Osteoblast (primary cell): Measurements from ENCODE around the gene DHRSX. TPM values are rescaled to one million over a fixed set of nuclear protein-coding genes. Genes with fewer than 3 reads are reported as not detected.

ENCODE experiments used
- DNase-seq: peaks from one replicate; pipeline ENCODE4 v3.0.0; 2011; ENCODE audit warnings: low spot score, mixed read lengths; ENCODE audit not compliant: insufficient read length; ENCODE audit errors: missing footprints
- H2AFZ ChIP-seq: 2 replicates; pipeline ENCODE4 v1.6.0; 2011; ENCODE audit warnings: mild to moderate bottlenecking, low read length
- H3K27ac ChIP-seq: 2 replicates; pipeline ENCODE4 v1.5.1; 2011; ENCODE audit warnings: mild to moderate bottlenecking, low read depth, low read length, moderate library complexity
- H3K27me3 ChIP-seq: 2 replicates; pipeline ENCODE4 v1.6.0; 2012; ENCODE audit warnings: mild to moderate bottlenecking, control low read depth, inconsistent platforms, low read length, moderate library complexity; ENCODE audit not compliant: insufficient read depth
- H3K36me3 ChIP-seq: 2 replicates; pipeline ENCODE4 v1.5.1; 2011; ENCODE audit warnings: mild to moderate bottlenecking, low read length, control low read depth, moderate library complexity; ENCODE audit not compliant: insufficient read depth
- H3K4me1 ChIP-seq: 2 replicates; pipeline ENCODE4 v1.5.1; 2011; ENCODE audit warnings: mild to moderate bottlenecking, low read length, control low read depth, moderate library complexity; ENCODE audit not compliant: insufficient read depth
- H3K4me2 ChIP-seq: 2 replicates; pipeline ENCODE4 v1.6.0; 2011; ENCODE audit warnings: mild to moderate bottlenecking, low read length; ENCODE audit not compliant: insufficient read depth
- H3K4me3 ChIP-seq: fragments of 200-600 bp; sonication (generic); 3 replicates; pipeline ENCODE4 v1.5.1; 2012; ENCODE audit warnings: mild to moderate bottlenecking, low read length, inconsistent platforms; ENCODE audit not compliant: insufficient read depth
- H3K79me2 ChIP-seq: 2 replicates; pipeline ENCODE4 v1.6.0; 2012; ENCODE audit warnings: mild to moderate bottlenecking, low read length, control low read depth, inconsistent platforms; ENCODE audit not compliant: insufficient read depth
- H3K9me3 ChIP-seq: 2 replicates; pipeline ENCODE4 v1.5.1; 2011; ENCODE audit warnings: low read depth, low read length, control low read depth
- H4K20me1 ChIP-seq: 2 replicates; pipeline ENCODE4 v1.6.0; 2012; ENCODE audit warnings: mild to moderate bottlenecking, low read length, control low read depth; ENCODE audit not compliant: insufficient read depth
- total RNA-seq: library from RNA; depleted of rRNA; stranded (reverse); fragments of >200 nt; gene quantifications from 2 replicates; pipeline ENCODE4 v1.2.3, GENCODE V29; 2012
- TF ChIP-seq, protein P1 (sequence below): IDR thresholded peaks from 2 replicates; pipeline ENCODE4 v1.5.1; 2011; ENCODE audit warnings: mild to moderate bottlenecking, low read depth, low read length, moderate library complexity; ENCODE audit errors: extremely low read depth

Gene DHRSX
- total RNA-seq, 1 donor: 37.6 TPM

DNA sequence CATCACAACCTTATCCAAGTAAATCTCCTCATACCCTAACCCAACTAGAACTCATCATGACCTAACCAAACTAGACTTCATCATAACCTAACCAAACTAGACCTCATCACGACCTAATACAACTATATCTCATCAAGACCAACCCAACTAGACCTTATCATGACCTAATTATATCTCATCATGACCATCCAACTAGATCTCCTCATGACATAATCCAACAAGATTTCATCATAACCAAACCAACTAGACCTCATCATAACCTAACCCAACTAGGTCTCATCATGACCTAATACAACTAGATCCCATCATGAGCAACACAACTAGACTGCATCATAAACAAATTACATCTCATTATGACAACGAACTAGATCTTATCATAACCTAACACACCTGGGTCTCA lies 86.4 kb downstream of the DHRSX start:
- H4K20me1 ChIP-seq: peaks cover 30% of the 10 kb centered on the region
- H3K27ac ChIP-seq: no peak overlapping the region
- no peaks in the 10 kb centered on the region for H3K4me1 ChIP-seq
- TF ChIP-seq, protein P1, sequence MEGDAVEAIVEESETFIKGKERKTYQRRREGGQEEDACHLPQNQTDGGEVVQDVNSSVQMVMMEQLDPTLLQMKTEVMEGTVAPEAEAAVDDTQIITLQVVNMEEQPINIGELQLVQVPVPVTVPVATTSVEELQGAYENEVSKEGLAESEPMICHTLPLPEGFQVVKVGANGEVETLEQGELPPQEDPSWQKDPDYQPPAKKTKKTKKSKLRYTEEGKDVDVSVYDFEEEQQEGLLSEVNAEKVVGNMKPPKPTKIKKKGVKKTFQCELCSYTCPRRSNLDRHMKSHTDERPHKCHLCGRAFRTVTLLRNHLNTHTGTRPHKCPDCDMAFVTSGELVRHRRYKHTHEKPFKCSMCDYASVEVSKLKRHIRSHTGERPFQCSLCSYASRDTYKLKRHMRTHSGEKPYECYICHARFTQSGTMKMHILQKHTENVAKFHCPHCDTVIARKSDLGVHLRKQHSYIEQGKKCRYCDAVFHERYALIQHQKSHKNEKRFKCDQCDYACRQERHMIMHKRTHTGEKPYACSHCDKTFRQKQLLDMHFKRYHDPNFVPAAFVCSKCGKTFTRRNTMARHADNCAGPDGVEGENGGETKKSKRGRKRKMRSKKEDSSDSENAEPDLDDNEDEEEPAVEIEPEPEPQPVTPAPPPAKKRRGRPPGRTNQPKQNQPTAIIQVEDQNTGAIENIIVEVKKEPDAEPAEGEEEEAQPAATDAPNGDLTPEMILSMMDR: no peak
- no peak overlapping the region for H3K4me2 ChIP-seq
- DNase-seq: no peak
- no peaks in the 10 kb centered on the region for H3K36me3 ChIP-seq
- no peak overlapping the region for H2AFZ ChIP-seq
- peaks cover 23% of the 10 kb centered on the region for H3K79me2 ChIP-seq
- no peaks in the 10 kb centered on the region for H3K27me3 ChIP-seq
- H3K4me3 ChIP-seq: no peak overlapping the region
- H3K9me3 ChIP-seq: no peaks in the 10 kb centered on the region

DNA sequence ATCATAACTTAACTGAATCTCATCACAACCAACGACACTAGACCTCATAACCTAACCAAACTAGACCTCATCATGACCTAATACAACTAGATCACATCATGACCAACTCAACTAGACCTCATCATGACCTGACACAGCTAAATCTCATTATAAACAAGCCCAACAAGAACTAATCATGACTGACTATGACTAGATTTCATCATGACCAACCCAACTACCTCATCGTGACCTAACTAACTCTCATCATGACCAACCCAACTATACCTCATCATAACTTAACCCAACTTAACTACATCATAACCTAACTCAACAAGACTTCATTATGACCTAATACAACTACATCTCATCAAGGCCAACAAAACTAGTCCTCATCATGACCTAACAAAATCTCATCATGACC lies 86.8 kb downstream of the DHRSX start:
- Histone ChIP-seq H3K4me3 (no peak overlapping the region), H3K79me2 (peaks cover 23% of the 10 kb centered on the region), H3K4me1 (no peaks in the 10 kb centered on the region), H3K36me3 (no peaks in the 10 kb centered on the region), H3K9me3 (no peaks in the 10 kb centered on the region), H3K27ac (no peak overlapping the region), H3K27me3 (no peaks in the 10 kb centered on the region), H2AFZ (no peak overlapping the region), H3K4me2 (no peak overlapping the region), H4K20me1 (peaks cover 30% of the 10 kb centered on the region)
- no peak for DNase-seq
- TF ChIP-seq, protein P1: no peak

DNA sequence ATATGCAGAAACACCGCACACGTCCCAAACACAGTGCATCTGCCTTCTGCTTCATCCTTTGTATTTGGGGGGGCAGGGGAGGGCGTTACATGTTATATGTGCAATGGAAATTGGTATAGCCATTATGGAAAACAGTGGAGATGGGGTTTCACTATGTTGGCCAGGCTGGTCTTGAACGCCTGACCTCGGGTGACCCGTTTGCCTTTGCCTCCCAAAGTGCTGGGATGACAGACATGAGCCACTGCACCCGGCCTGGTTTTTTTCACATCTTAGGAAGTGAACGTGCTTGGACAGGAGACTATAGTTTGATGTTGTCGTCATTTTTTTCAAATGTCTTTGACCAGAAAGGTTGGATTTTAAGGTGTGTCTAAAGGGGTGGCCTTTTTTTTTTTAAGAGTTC lies 88.6 kb downstream of the DHRSX start:
- H3K36me3 ChIP-seq: peaks cover 7% of the 10 kb centered on the region
- H3K27ac ChIP-seq: no peak overlapping the region
- DNase-seq: no peak
- H4K20me1 ChIP-seq: peaks cover 22% of the 10 kb centered on the region
- no peaks in the 10 kb centered on the region for H3K4me1 ChIP-seq
- TF ChIP-seq, protein P1: no peak
- H3K9me3 ChIP-seq: no peaks in the 10 kb centered on the region
- no peak overlapping the region for H2AFZ ChIP-seq
- peaks cover 15% of the 10 kb centered on the region for H3K79me2 ChIP-seq
- no peak overlapping the region for H3K4me2 ChIP-seq
- no peaks in the 10 kb centered on the region for H3K27me3 ChIP-seq
- H3K4me3 ChIP-seq: no peak overlapping the region

DNA sequence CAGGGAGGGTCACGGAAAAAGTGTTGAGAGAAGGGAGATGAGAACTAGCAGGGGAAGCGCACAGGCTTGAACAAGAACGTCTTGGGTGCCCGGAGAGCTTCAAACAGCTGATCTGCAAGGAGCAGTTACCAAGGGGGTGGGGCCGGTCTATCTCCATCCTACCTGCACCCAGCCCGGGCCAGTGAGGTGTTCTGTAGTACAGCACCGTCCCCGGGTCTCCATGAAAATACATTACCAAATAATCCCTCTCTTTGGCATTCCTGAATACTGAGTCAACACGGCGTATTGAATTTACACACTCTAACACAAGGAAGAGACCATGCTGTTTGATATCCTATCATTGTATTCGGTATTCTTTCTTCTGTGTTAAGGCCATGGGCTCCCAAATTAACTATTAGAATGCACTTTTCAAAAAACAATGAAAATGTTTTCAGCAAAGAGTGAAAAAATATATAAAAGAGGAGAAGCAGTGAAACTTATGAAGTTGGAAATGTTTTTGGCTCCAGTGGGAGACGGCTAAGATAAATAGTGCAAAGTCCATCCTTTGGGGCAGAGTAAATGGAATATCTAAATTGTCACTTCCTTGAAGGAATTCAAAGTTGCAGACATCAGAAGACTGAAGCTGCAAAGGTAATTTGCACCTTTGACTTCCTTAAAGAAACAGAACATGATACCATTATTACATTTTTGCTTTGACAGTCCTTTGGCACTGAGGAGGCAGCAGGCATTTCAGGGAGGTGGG lies 90.3 kb downstream of the DHRSX start:
- peaks cover 7% of the 10 kb centered on the region for H3K79me2 ChIP-seq
- H3K27ac ChIP-seq: no peak overlapping the region
- peaks cover 2% of the 10 kb centered on the region for H3K9me3 ChIP-seq

More for the DNA sequence above, 90.3 kb downstream of the DHRSX start:
- Histone ChIP-seq H3K4me2 (no peak overlapping the region), H2AFZ (no peak overlapping the region), H3K27me3 (no peaks in the 10 kb centered on the region), H4K20me1 (peaks cover 13% of the 10 kb centered on the region), H3K4me1 (no peaks in the 10 kb centered on the region), H3K36me3 (peaks cover 11% of the 10 kb centered on the region), H3K4me3 (no peak overlapping the region)
- no peak for DNase-seq
- TF ChIP-seq, protein P1: no peak
